IMR-90 (cell line): ENCODE data around the gene PLXDC1. TPM values are rescaled to one million over a fixed set of nuclear protein-coding genes. Genes with fewer than 3 reads are reported as not detected.

Experiments used
- ATAC-seq: fragments of 200-7000 bp; cut with Tn5 transposase; 2 replicates; pipeline ENCODE4 v1.9.1; 2020; ENCODE audit warnings: low read depth, mild to moderate bottlenecking, moderate library complexity
- BruUV-seq: library from RNA; stranded (reverse); fragments of 400-500 nt; replicated peaks from 2 replicates; lab custom pipeline; 2021; lab: Mats Ljungman, UMichigan
- CTCF ChIA-PET: fragments of 300-600 bp; formaldehyde crosslinking; extraction: SDS; loops from one replicate; lab custom pipeline; 2021; ENCODE audit warnings: antibody characterized with exemption; lab: Yijun Ruan, JAX
- POLR2A ChIA-PET: fragments of 300-600 bp; sonication (Branson Sonifier 250); formaldehyde crosslinking; loops from one replicate; lab custom pipeline; 2022; ENCODE audit warnings: antibody characterized with exemption; ENCODE audit not compliant: unreplicated experiment; lab: Charles Lee
- DNase-seq: peaks from one replicate; pipeline ENCODE4 v3.0.0; 2013
- H2AFZ ChIP-seq: replicated peaks from 2 replicates; pipeline ENCODE3; 2013; ENCODE audit warnings: low read length, mild to moderate bottlenecking; ENCODE audit not compliant: poor library complexity
- H2AK5ac ChIP-seq: 2 replicates; pipeline ENCODE4 v1.6.1; 2013; ENCODE audit warnings: low read depth, low read length, inconsistent platforms
- H2AK9ac ChIP-seq: replicated peaks from 2 replicates; pipeline ENCODE3; 2013; ENCODE audit warnings: mild to moderate bottlenecking, low read depth, low read length, moderate library complexity; ENCODE audit not compliant: poor library complexity
- H2BK120ac ChIP-seq: 2 replicates; pipeline ENCODE4 v1.6.1; 2013; ENCODE audit warnings: low read depth, low read length, inconsistent platforms
- H2BK15ac ChIP-seq: 3 replicates; pipeline ENCODE4 v1.6.1; 2013; ENCODE audit warnings: low read depth, low read length, inconsistent platforms
- H2BK20ac ChIP-seq: 2 replicates; pipeline ENCODE4 v1.6.1; 2013; ENCODE audit warnings: low read depth, mild to moderate bottlenecking, inconsistent platforms, low read length, moderate library complexity
- H2BK5ac ChIP-seq: 2 replicates; pipeline ENCODE4 v1.6.1; 2013; ENCODE audit warnings: mild to moderate bottlenecking, low read depth, low read length, inconsistent platforms; ENCODE audit not compliant: poor library complexity, severe bottlenecking
- H3K14ac ChIP-seq: replicated peaks from 2 replicates; pipeline ENCODE4 v1.6.1; 2013; ENCODE audit warnings: low read depth, low read length, inconsistent platforms
- H3K18ac ChIP-seq: 2 replicates; pipeline ENCODE4 v1.6.1; 2013; ENCODE audit warnings: low read depth, low read length, control low read depth
- H3K23ac ChIP-seq: 2 replicates; pipeline ENCODE4 v1.6.1; 2013; ENCODE audit warnings: low read depth, low read length, inconsistent platforms
- H3K27ac ChIP-seq: 2 replicates; pipeline ENCODE4 v1.5.1; 2013; ENCODE audit warnings: mild to moderate bottlenecking, control low read depth, low read length; ENCODE audit not compliant: insufficient read depth
- H3K27me3 ChIP-seq: 2 replicates; pipeline ENCODE4 v1.6.1; 2013; ENCODE audit warnings: low read length; ENCODE audit not compliant: control insufficient read depth, insufficient read depth
- H3K36me3 ChIP-seq: 2 replicates; pipeline ENCODE4 v1.6.1; 2013; ENCODE audit warnings: low read length, mixed read lengths; ENCODE audit not compliant: control insufficient read depth, insufficient read depth
- H3K4ac ChIP-seq: 2 replicates; pipeline ENCODE4 v1.6.1; 2013; ENCODE audit warnings: low read depth, low read length, inconsistent platforms
- H3K4me1 ChIP-seq: 2 replicates; pipeline ENCODE4 v1.6.1; 2013; ENCODE audit warnings: low read length, mixed read lengths; ENCODE audit not compliant: control insufficient read depth, insufficient read depth
- H3K4me2 ChIP-seq: 2 replicates; pipeline ENCODE4 v1.6.1; 2013; ENCODE audit warnings: low read depth, mild to moderate bottlenecking, control low read depth, low read length, moderate library complexity
- H3K4me3 ChIP-seq: 2 replicates; pipeline ENCODE4 v1.5.1; 2013; ENCODE audit warnings: low read depth, mild to moderate bottlenecking, control low read depth, low read length, moderate library complexity; ENCODE audit not compliant: insufficient read depth
- H3K56ac ChIP-seq: 2 replicates; pipeline ENCODE4 v1.6.1; 2013; ENCODE audit warnings: low read length, inconsistent platforms; ENCODE audit not compliant: insufficient read depth; ENCODE audit errors: extremely low read depth
- H3K79me1 ChIP-seq, 2 experiments: 2 replicates each; pipeline ENCODE4 v1.6.1; 2013; ENCODE audit warnings: low read length in 2 of 2, inconsistent platforms in 1 of 2, low read depth in 1 of 2
- H3K9ac ChIP-seq: 2 replicates; pipeline ENCODE4 v1.6.1; 2013; ENCODE audit warnings: low read depth, low read length, control low read depth
- H3K9me1 ChIP-seq: 2 replicates; pipeline ENCODE4 v1.6.1; 2013; ENCODE audit warnings: low read length, inconsistent platforms; ENCODE audit not compliant: insufficient read depth
- H3K9me3 ChIP-seq: 2 replicates; pipeline ENCODE4 v1.6.1; 2013; ENCODE audit warnings: low read length; ENCODE audit not compliant: control insufficient read depth, insufficient read depth
- H4K20me1 ChIP-seq: 2 replicates; pipeline ENCODE4 v1.6.1; 2013; ENCODE audit warnings: low read length, inconsistent platforms; ENCODE audit not compliant: insufficient read depth
- H4K5ac ChIP-seq: 2 replicates; pipeline ENCODE4 v1.6.1; 2013; ENCODE audit warnings: mild to moderate bottlenecking, low read depth, low read length, control low read depth
- H4K8ac ChIP-seq, 2 experiments: 2 replicates each; pipeline ENCODE4 v1.6.1; 2013; ENCODE audit warnings: low read depth in 2 of 2, low read length in 2 of 2, control low read depth in 1 of 2, inconsistent platforms in 1 of 2
- H4K91ac ChIP-seq: 2 replicates; pipeline ENCODE4 v1.6.1; 2013; ENCODE audit warnings: low read depth, low read length, inconsistent platforms; ENCODE audit not compliant: insufficient read depth
- CHD1 ChIP-seq: IDR thresholded peaks from 2 replicates; pipeline ENCODE4 v1.6.1; 2012; ENCODE audit warnings: low read depth, low read length, improper control_type of control experiment
- FOS ChIP-seq: fragments of 150-350 bp; IDR thresholded peaks from 2 replicates; pipeline ENCODE4 v1.6.1; 2016; ENCODE audit warnings: low read depth, low read length
- MXI1 ChIP-seq: IDR thresholded peaks from 2 replicates; pipeline ENCODE4 v1.6.1; 2012; ENCODE audit warnings: low read depth, mild to moderate bottlenecking, low read length, moderate library complexity, borderline replicate concordance
- RAD21 ChIP-seq: IDR thresholded peaks from 2 replicates; pipeline ENCODE4 v1.6.1; 2012; ENCODE audit warnings: low read length, improper control_type of control experiment
- SMC3 ChIP-seq: fragments of 150-350 bp; IDR thresholded peaks from 2 replicates; pipeline ENCODE4 v1.6.1; 2016; ENCODE audit warnings: low read depth, mild to moderate bottlenecking, antibody characterized with exemption, low read length, moderate library complexity
- WGBS, 2 experiments: methylation state at CpG; one replicate each; pipeline versions ENCODE4 v1.1.5 to v1.1.7; 2013; ENCODE audit warnings: missing lambda C conversion rate in 2 of 2; ENCODE audit not compliant: insufficient read length in 1 of 2; ENCODE audit errors: extremely low coverage in 2 of 2; 5-methylcytosine and 5-hydroxymethylcytosine counted together
- dilution Hi-C: fragments of 300-500 bp; cut with HindIII; formaldehyde crosslinking; loops from one replicate; pipeline ENCODE4 v1.14.3; 2018; ENCODE audit warnings: low sequenced_read_pairs; ENCODE audit not compliant: unreplicated experiment
- in situ Hi-C: fragments of 300-500 bp; cut with MboI; formaldehyde crosslinking; loops from 3 replicates; pipeline ENCODE4 v1.14.3; 2019; ENCODE audit warnings: low sequenced_read_pairs, inconsistent platforms, mixed read lengths
- intact Hi-C: fragments of 100-400 bp; cut with micrococcal nuclease; formaldehyde crosslinking; loops from 2 replicates; pipeline ENCODE4 v1.10.0; 2022
- polyA plus RNA-seq, 3 experiments: library from polyadenylated mRNA; depleted of rRNA; stranded (reverse); fragments of >200 nt; gene quantifications; 2 replicates each; pipeline ENCODE4 v1.2.3, GENCODE V29; 2012; ENCODE audit warnings: low replicate concordance in 1 of 3
- total RNA-seq: library from RNA; depleted of rRNA; stranded (reverse); fragments of >200 nt; gene quantifications from 2 replicates; pipeline ENCODE4 v1.2.3, GENCODE V29; 2012
- TF ChIP-seq, protein P1 (sequence below): fragments of 150-350 bp; IDR thresholded peaks from 2 replicates; pipeline ENCODE4 v1.6.1; 2017; ENCODE audit warnings: mild to moderate bottlenecking, antibody characterized with exemption, low read length, low read depth

Gene PLXDC1
- total and polyA plus RNA-seq, 2 of the 4 experiments (the other 2 are of a cell fraction) = under 0.01 to 0.50 TPM

DNA sequence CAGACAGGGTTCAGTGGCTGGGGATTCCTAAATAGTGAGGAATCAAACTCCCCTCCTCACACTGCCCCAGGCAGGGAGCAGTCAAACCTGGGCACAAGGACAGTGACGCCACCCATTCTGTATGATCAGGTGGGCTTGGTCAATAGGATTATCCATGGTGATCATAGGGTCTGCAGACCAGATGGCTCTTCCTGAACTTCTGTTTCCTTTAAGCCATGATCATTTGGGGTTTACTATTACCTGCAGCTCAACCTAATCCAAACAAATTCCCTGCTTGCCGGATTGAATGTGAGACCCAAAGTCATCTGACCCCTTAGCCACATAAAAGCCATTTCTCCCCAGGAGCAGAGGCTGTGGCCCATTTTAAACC lies 54.3 kb downstream of the PLXDC1 start:
- Histone ChIP-seq H3K18ac (no peak overlapping the region), H3K4me2 (no peak overlapping the region), H4K91ac (no peak overlapping the region), H2BK15ac (no peak overlapping the region), H2AK9ac (no peak overlapping the region), H4K8ac (no peak overlapping the region), H3K27ac (no peak overlapping the region), H3K23ac (no peak overlapping the region), H3K9ac (no peak overlapping the region), H3K9me1 (no peaks in the 10 kb centered on the region), H2AFZ (no peak overlapping the region), H3K9me3 (no peaks in the 10 kb centered on the region), H3K36me3 (no peaks in the 10 kb centered on the region), H3K56ac (no peak overlapping the region), H3K79me1 (no peaks in the 10 kb centered on the region), H3K4me3 (no peak overlapping the region), H2BK5ac (no peak overlapping the region), H2AK5ac (no peak overlapping the region), H4K5ac (no peak overlapping the region), H3K27me3 (peaks cover 40% of the 10 kb centered on the region), H4K20me1 (no peaks in the 10 kb centered on the region), H3K14ac (no peak overlapping the region), H3K4me1 (peaks cover 6% of the 10 kb centered on the region; the same call in 1 of the 2 replicates), H2BK120ac (no peak overlapping the region), H3K4ac (no peak overlapping the region), H2BK20ac (no peak overlapping the region)
- POLR2A ChIA-PET = no interaction called here
- ATAC-seq (no peak), DNase-seq (no peak)
- intact Hi-C loops (no loop called here), in situ Hi-C loops (no loop called here), dilution Hi-C loops (no loop called here)
- TF ChIP-seq CHD1 (no peak), SMC3 (no peak), MXI1 (no peak), FOS (no peak), RAD21 (no peak)
- TF ChIP-seq, protein P1, sequence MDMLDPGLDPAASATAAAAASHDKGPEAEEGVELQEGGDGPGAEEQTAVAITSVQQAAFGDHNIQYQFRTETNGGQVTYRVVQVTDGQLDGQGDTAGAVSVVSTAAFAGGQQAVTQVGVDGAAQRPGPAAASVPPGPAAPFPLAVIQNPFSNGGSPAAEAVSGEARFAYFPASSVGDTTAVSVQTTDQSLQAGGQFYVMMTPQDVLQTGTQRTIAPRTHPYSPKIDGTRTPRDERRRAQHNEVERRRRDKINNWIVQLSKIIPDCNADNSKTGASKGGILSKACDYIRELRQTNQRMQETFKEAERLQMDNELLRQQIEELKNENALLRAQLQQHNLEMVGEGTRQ = no peak
- no CpG with 5 or more reads among the region's 2 CpGs for WGBS, 2 experiments
- no TSS peak for BruUV-seq
- CTCF ChIA-PET = no interaction called here
